Esophagus mucosa (tissue), 1 donor: Measurements from ENCODE around the gene UCN3. TPM values are rescaled to one million over a fixed set of nuclear protein-coding genes. Genes with fewer than 3 reads are reported as not detected.
"Not testable (repeated sequence)": the region's sequence is repeated elsewhere in the genome, so short reads cannot be mapped to it uniquely, and the experiment has no call there.

Source experiments
- ATAC-seq: fragments of 200-7000 bp; cut with Tn5 transposase; one replicate; pipeline ENCODE4 v1.9.1; 2020
- total RNA-seq: library from RNA; stranded (reverse); gene quantifications from one replicate; pipeline ENCODE4 v1.2.4, GENCODE V29; 2023
- donor health status: DM: yes; HTN: yes; CAD: no.

Gene UCN3
- total RNA-seq, 1 donor from 2014 or later, result not detected

GRCh38 chr10:5369362-5370158 is 4.8 kb downstream of the UCN3 start:
- no peak for ATAC-seq

GRCh38 chr10:5370493-5371352 is 6.0 kb downstream of the UCN3 start:
- no peak for ATAC-seq

GRCh38 chr10:5373307-5373706 is 8.5 kb downstream of the UCN3 start:
- ATAC-seq, result no peak

- ATAC-seq, result no peak
Observed at GRCh38 chr10:5373891-5374611, 9.3 kb downstream of the UCN3 start.

- no peak for ATAC-seq
Observed at GRCh38 chr10:5376450-5376849, 11.7 kb downstream of the UCN3 start.

GRCh38 chr10:5379202-5379601 is 14.4 kb downstream of the UCN3 start:
- ATAC-seq, result not testable (repeated sequence)

GRCh38 chr10:5380395-5380794 is 15.6 kb downstream of the UCN3 start:
- not testable (repeated sequence) for ATAC-seq

- no peak for ATAC-seq
Observed at GRCh38 chr10:5381187-5381586, 16.4 kb downstream of the UCN3 start.

GRCh38 chr10:5385224-5385623 is 20.5 kb downstream of the UCN3 start:
- ATAC-seq, result no peak

- no peak for ATAC-seq
Observed at GRCh38 chr10:5387169-5387568, 22.4 kb downstream of the UCN3 start.

GRCh38 chr10:5390607-5391205 is 25.9 kb downstream of the UCN3 start:
- no peak for ATAC-seq

- ATAC-seq, result no peak
Observed at GRCh38 chr10:5391790-5392189, 27.0 kb downstream of the UCN3 start.

GRCh38 chr10:5393529-5393928 is 28.8 kb downstream of the UCN3 start:
- ATAC-seq, result no peak

GRCh38 chr10:5395168-5395567 is 30.4 kb downstream of the UCN3 start:
- no peak for ATAC-seq

- peak; percentile 9 for ATAC-seq
Observed at GRCh38 chr10:5396556-5397300, 32.0 kb downstream of the UCN3 start.

- no peak for ATAC-seq
Observed at GRCh38 chr10:5399332-5399731, 34.6 kb downstream of the UCN3 start.

- peak; percentile 19 for ATAC-seq
Observed at GRCh38 chr10:5400468-5401240, 35.9 kb downstream of the UCN3 start.

GRCh38 chr10:5402798-5403197 is 38.0 kb downstream of the UCN3 start:
- no peak for ATAC-seq

- peak; percentile 94 for ATAC-seq
Observed at GRCh38 chr10:5404208-5405041, 39.7 kb downstream of the UCN3 start, which contains the start of gene TUBAL3. Gene TUBAL3 (minus strand): TSS chr10:5404828. CDS start chr10:5404792, 36 bp downstream.

GRCh38 chr10:5406918-5407317 is 42.2 kb downstream of the UCN3 start:
- ATAC-seq, result no peak
